Adrenal gland (tissue), 5 donors: ENCODE data around the gene SEC11A.

Experiments
- CTCF ChIP-seq, 6 experiments: fragments of 450-650 bp in 4 of 6; fragments of 200-600 bp in 2 of 6; sonication (generic) in 1 of 6; IDR thresholded peaks; 1 replicate in 5 of 6; 2 replicates in 1 of 6; pipeline versions ENCODE4 v1.5.1 to v1.8.0; 2016 to 2021; ENCODE audit warnings: antibody characterized with exemption in 6 of 6, mild to moderate bottlenecking in 2 of 6, moderate library complexity in 1 of 6
- POLR2A ChIP-seq, 2 donors: fragments of 450-650 bp; IDR thresholded peaks; one replicate each; pipeline ENCODE4 v1.6.1; 2017; ENCODE audit warnings: antibody characterized with exemption in 2 of 2, mild to moderate bottlenecking in 2 of 2, moderate library complexity in 1 of 2
- donor health status: DM: no; HTN: no; CAD: no.

DNA sequence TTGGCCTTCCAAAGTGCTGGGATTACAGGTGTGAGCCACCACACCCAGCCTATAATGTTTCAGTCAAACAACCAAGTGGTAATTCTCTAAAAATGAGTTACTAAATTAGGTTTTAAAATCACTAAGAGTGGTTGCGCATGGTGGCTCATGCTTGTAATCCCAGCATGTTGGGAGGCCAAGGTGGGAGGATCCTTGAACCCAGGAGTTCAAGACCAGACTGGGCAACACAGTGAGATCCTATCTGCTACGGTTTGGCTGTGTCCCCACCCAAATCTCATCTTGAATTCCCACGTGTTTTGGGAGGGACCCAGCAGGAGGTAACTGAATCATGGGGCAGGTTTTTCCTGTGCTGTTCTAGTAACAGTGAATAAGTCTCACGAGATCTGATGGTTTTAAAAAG, 26.1 kb downstream of the SEC11A start:
- TF ChIP-seq CTCF (IDR thresholded peaks at IDR 0.05) = no peak
- TF ChIP-seq POLR2A (IDR thresholded peaks at IDR 0.05) = no peak
